ENCODE data around the gene FAM98A. TPM values are rescaled to one million over a fixed set of nuclear protein-coding genes. Genes with fewer than 3 reads are reported as not detected.

FAM98A gene
- total and polyA plus RNA-seq, 8 donors: 10.4 to 92.2 (median 25.7) TPM

- no peak for TF ChIP-seq POLR2A (IDR thresholded peaks at IDR 0.05)
- no peak for TF ChIP-seq POLR2AphosphoS5 (IDR thresholded peaks at IDR 0.05)
- no peak for TF ChIP-seq CTCF (IDR thresholded peaks at IDR 0.05)
- TF ChIP-seq EP300 (IDR thresholded peaks at IDR 0.05): no peak
- no peaks in the 10 kb centered on the region for H3K36me3 ChIP-seq
- no peaks in the 10 kb centered on the region for H3K9me3 ChIP-seq
- H3K27ac ChIP-seq: no peak overlapping the region
- no peaks in the 10 kb centered on the region for H3K27me3 ChIP-seq
- intact Hi-C loops (cut with DNase I; ENCODE audit: low total_unique reads): no loop called here
- 84 to 94% (median 93%) methylated on average over 6 of the region's 6 CpGs for WGBS, 5 donors
- DNase-seq: no peak
- no peak overlapping the region for H3K4me3 ChIP-seq
- peaks cover 0 to 10% (median 0%) of the 10 kb centered on the region in 4 donors for H3K4me1 ChIP-seq
Observed at GRCh38 chr2:33573657-33574056, 25.4 kb downstream of the FAM98A start.

- WGBS, 5 donors: 62 to 77% (median 74%) methylated on average over 2 of the region's 2 CpGs
- Histone ChIP-seq H3K27ac (no peak overlapping the region), H3K36me3 (no peaks in the 10 kb centered on the region), H3K27me3 (no peaks in the 10 kb centered on the region), H3K4me3 (no peak overlapping the region), H3K4me1 (no peaks in the 10 kb centered on the region), H3K9me3 (no peaks in the 10 kb centered on the region)
- intact Hi-C loops (cut with DNase I; ENCODE audit: low total_unique reads): no loop called here
- TF ChIP-seq POLR2A (IDR thresholded peaks at IDR 0.05): no peak
- TF ChIP-seq CTCF (IDR thresholded peaks at IDR 0.05): no peak
- no peak for TF ChIP-seq POLR2AphosphoS5 (IDR thresholded peaks at IDR 0.05)
- TF ChIP-seq EP300 (IDR thresholded peaks at IDR 0.05): no peak
- DNase-seq: no peak
Observed at GRCh38 chr2:33570681-33571080, 28.4 kb downstream of the FAM98A start.

DNA sequence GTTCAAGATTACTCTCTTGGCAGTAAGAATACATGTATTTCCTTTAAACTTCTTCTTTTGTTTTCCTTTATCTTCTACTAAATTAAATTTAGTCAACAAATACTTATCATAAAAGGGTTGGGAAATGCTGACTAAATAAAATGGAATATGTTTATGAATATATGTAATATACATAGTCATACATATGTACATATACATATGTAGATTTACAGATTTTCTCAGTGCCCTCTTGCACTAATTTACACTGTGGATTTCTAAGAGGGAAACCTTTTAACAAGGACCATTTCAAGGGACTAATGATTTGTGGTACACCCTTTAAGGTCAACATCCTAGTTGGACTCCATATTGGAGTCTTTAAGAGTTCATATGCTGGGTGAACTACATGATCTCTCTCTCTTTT lies 37.2 kb downstream of the FAM98A start:
- Histone ChIP-seq H3K27me3 (no peaks in the 10 kb centered on the region), H3K9me3 (no peaks in the 10 kb centered on the region), H3K27ac (no peak overlapping the region), H3K4me3 (no peak overlapping the region), H3K36me3 (peaks cover 0 to 16% (median 10%) of the 10 kb centered on the region in 4 donors), H3K4me1 (no peaks in the 10 kb centered on the region)
- no peak for DNase-seq
- TF ChIP-seq EP300 (IDR thresholded peaks at IDR 0.05) (no peak), POLR2A (IDR thresholded peaks at IDR 0.05) (no peak), POLR2AphosphoS5 (IDR thresholded peaks at IDR 0.05) (no peak), CTCF (IDR thresholded peaks at IDR 0.05) (no peak)
- intact Hi-C loops (cut with DNase I; ENCODE audit: low total_unique reads): no loop called here

DNA sequence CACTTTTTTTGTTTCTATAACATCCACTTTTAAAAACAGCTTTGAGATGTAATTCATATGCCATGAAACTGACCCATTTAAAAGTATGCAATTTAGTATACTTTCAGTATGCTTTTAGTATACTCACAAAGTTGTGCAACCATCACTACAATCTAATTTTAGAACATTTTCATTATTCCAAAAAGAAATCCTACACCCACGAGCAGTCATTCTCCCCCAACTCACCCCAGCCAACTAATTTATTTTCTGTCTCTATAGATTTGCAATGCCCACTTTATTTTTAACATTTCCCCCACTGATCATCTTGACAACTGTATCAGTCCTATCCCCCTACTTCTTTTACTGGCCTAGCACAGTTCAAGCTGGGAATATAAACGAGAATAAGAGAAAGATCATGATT lies 39.1 kb downstream of the FAM98A start:
- Histone ChIP-seq H3K9me3 (no peaks in the 10 kb centered on the region), H3K4me3 (no peak overlapping the region), H3K4me1 (no peaks in the 10 kb centered on the region), H3K27me3 (no peaks in the 10 kb centered on the region), H3K36me3 (peaks cover 0 to 16% (median 10%) of the 10 kb centered on the region in 4 donors), H3K27ac (no peak overlapping the region)
- intact Hi-C loops (cut with DNase I; ENCODE audit: low total_unique reads): no loop called here
- WGBS, 5 donors: 44 to 70% (median 64%) methylated on average over 2 of the region's 2 CpGs
- peak in 1 of 2 donors; percentile 10 for DNase-seq
- TF ChIP-seq EP300 (IDR thresholded peaks at IDR 0.05) (no peak), POLR2AphosphoS5 (IDR thresholded peaks at IDR 0.05) (no peak), CTCF (IDR thresholded peaks at IDR 0.05) (no peak), POLR2A (IDR thresholded peaks at IDR 0.05) (no peak)

All from stomach (tissue), 9 donors.